OCI-LY7 (cell line): ENCODE results near the gene CCBE1. TPM values are rescaled to one million over a fixed set of nuclear protein-coding genes. Genes with fewer than 3 reads are reported as not detected.

ENCODE experiments used
- BruUV-seq: library from RNA; stranded (reverse); fragments of 400-500 nt; replicated peaks from 2 replicates; lab custom pipeline; 2021; lab: Mats Ljungman, UMichigan
- CTCF ChIA-PET: fragments of 300-600 bp; sonication (Branson Sonifier 250); formaldehyde crosslinking; loops from one replicate; lab custom pipeline; 2022; ENCODE audit warnings: antibody characterized with exemption; ENCODE audit not compliant: unreplicated experiment; lab: Charles Lee
- POLR2A ChIA-PET: fragments of 300-600 bp; sonication (Branson Sonifier 250); formaldehyde crosslinking; loops from one replicate; lab custom pipeline; 2022; ENCODE audit warnings: antibody characterized with exemption; lab: Charles Lee
- DNase-seq: peaks from one replicate; pipeline ENCODE4 v3.0.0-alpha.2; 2015; ENCODE audit warnings: low spot score
- H2AFZ ChIP-seq: fragments of 200-600 bp; sonication (generic), shearing (Covaris generic); 2 replicates; pipeline ENCODE4 v1.6.1; 2014; ENCODE audit warnings: mild to moderate bottlenecking, antibody characterized with exemption, low read length, moderate library complexity
- H3K27ac ChIP-seq: fragments of 200-600 bp; sonication (generic); 2 replicates; pipeline ENCODE4 v1.5.1; 2014; ENCODE audit warnings: mixed run types, low read depth, mild to moderate bottlenecking, moderate library complexity, low read length, inconsistent platforms; ENCODE audit not compliant: poor library complexity, severe bottlenecking
- H3K36me3 ChIP-seq: fragments of 200-600 bp; sonication (generic); 2 replicates; pipeline ENCODE4 v1.6.1; 2014; ENCODE audit warnings: mild to moderate bottlenecking, antibody characterized with exemption, low read length, moderate library complexity, mixed read lengths; ENCODE audit not compliant: insufficient read depth
- H3K4me1 ChIP-seq: fragments of 200-600 bp; sonication (generic); 2 replicates; pipeline ENCODE4 v1.5.1; 2014; ENCODE audit warnings: mild to moderate bottlenecking, low read length; ENCODE audit not compliant: insufficient read depth, poor library complexity, severe bottlenecking
- H3K4me2 ChIP-seq: fragments of 200-600 bp; sonication (generic); 2 replicates; pipeline ENCODE4 v1.6.1; 2014; ENCODE audit warnings: mild to moderate bottlenecking, low read length
- H3K4me3 ChIP-seq: fragments of 200-600 bp; sonication (generic); 2 replicates; pipeline ENCODE4 v1.5.1; 2014; ENCODE audit warnings: mild to moderate bottlenecking, low read depth, low read length; ENCODE audit not compliant: poor library complexity, severe bottlenecking
- H3K79me2 ChIP-seq: fragments of 200-600 bp; sonication (generic); 2 replicates; pipeline ENCODE4 v1.6.1; 2016; ENCODE audit warnings: low read depth, mild to moderate bottlenecking, low read length, moderate library complexity, mixed read lengths; ENCODE audit not compliant: insufficient read depth
- H3K9me2 ChIP-seq: fragments of 200-600 bp; sonication (generic); 2 replicates; pipeline ENCODE4 v1.6.1; 2016; ENCODE audit warnings: mild to moderate bottlenecking, low read length, mixed read lengths; ENCODE audit not compliant: insufficient read depth
- H3K9me3 ChIP-seq: fragments of 200-600 bp; sonication (generic); 2 replicates; pipeline ENCODE4 v1.6.1; 2014; ENCODE audit warnings: mild to moderate bottlenecking, mixed run types, low read length, mixed read lengths
- H4K20me1 ChIP-seq: fragments of 200-600 bp; sonication (generic); 2 replicates; pipeline ENCODE4 v1.6.1; 2014; ENCODE audit warnings: mild to moderate bottlenecking, antibody characterized with exemption, low read length, moderate library complexity, mixed read lengths; ENCODE audit not compliant: insufficient read depth
- EZH2phosphoT487 ChIP-seq: fragments of 200-600 bp; sonication (generic); IDR thresholded peaks from 2 replicates; pipeline ENCODE4 v1.6.1; 2018; ENCODE audit warnings: low read depth, borderline replicate concordance, mild to moderate bottlenecking, mixed run types, antibody characterized with exemption, low read length, moderate library complexity, mixed read lengths
- intact Hi-C: fragments of 100-400 bp; cut with micrococcal nuclease; formaldehyde crosslinking; loops from one replicate; pipeline ENCODE4 v1.10.0; 2022; ENCODE audit not compliant: unreplicated experiment
- total RNA-seq, 2 experiments: library from RNA; depleted of rRNA in 1 of 2; stranded (reverse); fragments of >200 nt in 1 of 2; shearing (Covaris generic) in 1 of 2; gene quantifications; 2 replicates each; pipeline ENCODE4 v1.2.3, GENCODE V29; 2014 to 2022
- TF ChIP-seq, protein P1 (sequence below): fragments of 200-600 bp; sonication (generic); conservative IDR thresholded peaks from 2 replicates; pipeline ENCODE4 v1.5.1; 2014; ENCODE audit warnings: mild to moderate bottlenecking, antibody characterized with exemption, low read length, moderate library complexity, mixed read lengths

CCBE1 gene
- total RNA-seq, 2 experiments from 2014 or later = 0.16 to 0.70 TPM

DNA sequence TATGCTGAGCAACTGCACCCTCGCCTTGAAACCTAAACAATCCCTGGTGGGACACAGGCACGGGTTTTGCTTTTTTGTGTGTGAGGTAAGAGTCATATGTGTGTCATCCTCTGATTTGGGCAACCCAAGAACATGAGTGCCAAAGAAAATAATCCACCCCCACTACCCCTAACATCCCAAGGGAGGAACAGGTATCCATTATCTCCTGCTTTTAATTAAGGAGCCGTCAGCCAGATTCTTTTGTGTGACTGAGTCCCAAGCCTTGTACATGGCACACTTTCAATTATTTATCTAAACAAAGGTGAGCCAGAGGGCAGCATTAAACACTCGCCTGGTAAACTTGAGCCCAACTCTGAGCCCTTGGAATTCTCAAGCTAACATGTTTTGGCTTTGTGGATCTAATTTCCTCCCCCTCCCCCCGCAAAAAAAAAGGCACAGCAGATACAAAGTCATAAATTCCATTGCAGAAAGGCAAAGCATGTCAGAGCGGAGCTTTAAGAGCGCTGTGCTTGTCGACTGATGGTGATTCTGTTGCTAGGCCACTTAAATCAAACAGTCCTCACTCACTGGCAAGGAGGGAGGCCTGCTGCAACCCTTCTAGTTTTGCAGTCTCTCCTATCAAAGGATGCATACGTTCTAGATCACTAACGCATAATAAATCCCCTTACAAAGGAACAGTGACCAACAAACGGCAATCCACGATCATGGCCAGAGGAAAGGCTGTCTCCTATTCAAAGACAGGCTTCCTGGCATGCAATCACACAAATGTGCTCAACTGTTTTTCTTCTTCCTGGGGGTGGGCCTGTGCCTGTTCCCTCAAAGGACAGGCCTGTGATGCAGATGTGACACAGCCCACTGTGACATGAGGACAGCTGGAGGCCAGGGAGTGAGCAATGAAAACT, 194.7 kb downstream of the CCBE1 start:
- no peaks in the 10 kb centered on the region for H3K4me1 ChIP-seq
- H3K4me2 ChIP-seq = no peak overlapping the region
- no peaks in the 10 kb centered on the region for H3K9me2 ChIP-seq
- H3K36me3 ChIP-seq = no peaks in the 10 kb centered on the region
- H2AFZ ChIP-seq = no peak overlapping the region
- no peak overlapping the region for H3K27ac ChIP-seq
- no TSS peak for BruUV-seq
- no peak for DNase-seq
- no peaks in the 10 kb centered on the region for H4K20me1 ChIP-seq
- no peak overlapping the region for H3K4me3 ChIP-seq
- CTCF ChIA-PET = no interaction called here
- TF ChIP-seq, protein P1, sequence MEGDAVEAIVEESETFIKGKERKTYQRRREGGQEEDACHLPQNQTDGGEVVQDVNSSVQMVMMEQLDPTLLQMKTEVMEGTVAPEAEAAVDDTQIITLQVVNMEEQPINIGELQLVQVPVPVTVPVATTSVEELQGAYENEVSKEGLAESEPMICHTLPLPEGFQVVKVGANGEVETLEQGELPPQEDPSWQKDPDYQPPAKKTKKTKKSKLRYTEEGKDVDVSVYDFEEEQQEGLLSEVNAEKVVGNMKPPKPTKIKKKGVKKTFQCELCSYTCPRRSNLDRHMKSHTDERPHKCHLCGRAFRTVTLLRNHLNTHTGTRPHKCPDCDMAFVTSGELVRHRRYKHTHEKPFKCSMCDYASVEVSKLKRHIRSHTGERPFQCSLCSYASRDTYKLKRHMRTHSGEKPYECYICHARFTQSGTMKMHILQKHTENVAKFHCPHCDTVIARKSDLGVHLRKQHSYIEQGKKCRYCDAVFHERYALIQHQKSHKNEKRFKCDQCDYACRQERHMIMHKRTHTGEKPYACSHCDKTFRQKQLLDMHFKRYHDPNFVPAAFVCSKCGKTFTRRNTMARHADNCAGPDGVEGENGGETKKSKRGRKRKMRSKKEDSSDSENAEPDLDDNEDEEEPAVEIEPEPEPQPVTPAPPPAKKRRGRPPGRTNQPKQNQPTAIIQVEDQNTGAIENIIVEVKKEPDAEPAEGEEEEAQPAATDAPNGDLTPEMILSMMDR = no peak
- TF ChIP-seq EZH2phosphoT487 = no peak
- POLR2A ChIA-PET = interaction anchor here (0.6 to 0.7 kb wide), 2 partner anchors 96 to 1167 kb away, joined by 3 to 4 read pairs; no protein-coding TSS in a partner anchor
- no peaks in the 10 kb centered on the region for H3K9me3 ChIP-seq
- intact Hi-C loops = no loop called here
- H3K79me2 ChIP-seq = no peaks in the 10 kb centered on the region

DNA sequence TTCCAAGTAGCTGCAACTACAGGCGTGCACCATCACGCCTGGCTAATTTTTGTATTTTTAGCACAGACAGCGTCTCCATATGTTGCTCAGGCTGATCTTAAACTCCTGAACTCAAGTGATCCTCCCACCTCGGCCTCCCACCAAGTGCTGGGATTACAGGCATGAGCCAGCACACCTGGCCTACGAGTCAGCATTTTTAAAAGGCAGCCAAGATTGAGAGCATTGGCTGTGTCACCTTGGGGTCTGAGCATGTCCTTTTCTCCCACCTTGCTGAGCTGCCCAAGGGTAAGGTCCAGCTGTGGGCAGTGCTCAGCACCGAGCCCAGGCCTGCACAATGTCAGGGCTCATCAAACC, 195.3 kb downstream of the CCBE1 start:
- no peak for DNase-seq
- ChIA-PET POLR2A (interaction anchor here (0.6 kb wide), 1 partner anchor 96 kb away, joined by 4 read pairs; no protein-coding TSS in a partner anchor), CTCF (no interaction called here)
- no peak overlapping the region for H3K4me2 ChIP-seq
- intact Hi-C loops = no loop called here
- no peak overlapping the region for H2AFZ ChIP-seq
- H3K9me2 ChIP-seq = no peaks in the 10 kb centered on the region
- no peak for TF ChIP-seq EZH2phosphoT487
- TF ChIP-seq, protein P1 = no peak
- no peaks in the 10 kb centered on the region for H3K79me2 ChIP-seq
- no peaks in the 10 kb centered on the region for H3K36me3 ChIP-seq
- H3K4me1 ChIP-seq = no peaks in the 10 kb centered on the region
- no peaks in the 10 kb centered on the region for H3K9me3 ChIP-seq
- no TSS peak for BruUV-seq
- H4K20me1 ChIP-seq = no peaks in the 10 kb centered on the region
- no peak overlapping the region for H3K4me3 ChIP-seq
- H3K27ac ChIP-seq = no peak overlapping the region

DNA sequence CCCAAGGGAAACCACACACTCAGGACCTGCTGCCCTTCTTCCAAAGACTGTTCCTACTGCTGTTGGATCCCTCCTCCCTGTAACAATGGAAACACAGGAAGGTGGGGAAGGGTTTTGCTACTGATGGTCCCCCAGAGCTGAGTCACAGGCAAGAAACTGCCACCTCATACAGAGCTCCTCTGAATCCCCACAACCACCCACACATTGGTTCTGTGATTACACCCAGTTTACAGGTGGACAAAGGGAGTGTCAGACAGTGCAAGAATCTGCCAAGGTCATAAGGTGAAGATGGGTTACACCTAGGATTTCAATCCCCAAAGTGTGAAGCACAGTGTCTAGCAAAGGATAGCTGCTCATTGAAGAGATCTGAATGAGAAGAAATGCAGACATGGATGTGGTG, 196.5 kb downstream of the CCBE1 start:
- Histone ChIP-seq H3K27ac (no peak overlapping the region), H3K9me3 (no peaks in the 10 kb centered on the region), H3K4me1 (no peaks in the 10 kb centered on the region), H2AFZ (no peak overlapping the region), H3K79me2 (no peaks in the 10 kb centered on the region), H3K4me2 (no peak overlapping the region), H3K36me3 (no peaks in the 10 kb centered on the region), H3K4me3 (no peak overlapping the region), H3K9me2 (no peaks in the 10 kb centered on the region), H4K20me1 (no peaks in the 10 kb centered on the region)
- POLR2A ChIA-PET = no interaction called here
- intact Hi-C loops = no loop called here
- no peak for DNase-seq
- BruUV-seq = no TSS peak
- TF ChIP-seq EZH2phosphoT487 = no peak
- TF ChIP-seq, protein P1 = no peak
- CTCF ChIA-PET = no interaction called here
